HG03095 (cell line): Measurements from ENCODE around the gene GADL1.

ENCODE experiments used
- ATAC-seq: cut with Tn5 transposase; IDR thresholded peaks from one replicate; pipeline ENCODE4 v1.9.1; 2021; ENCODE audit warnings: moderate library complexity; ENCODE audit not compliant: unreplicated experiment

Gene GADL1

GRCh38 chr3:30819067-30819798 is 75.2 kb downstream of the GADL1 start:
- no peak for ATAC-seq

DNA sequence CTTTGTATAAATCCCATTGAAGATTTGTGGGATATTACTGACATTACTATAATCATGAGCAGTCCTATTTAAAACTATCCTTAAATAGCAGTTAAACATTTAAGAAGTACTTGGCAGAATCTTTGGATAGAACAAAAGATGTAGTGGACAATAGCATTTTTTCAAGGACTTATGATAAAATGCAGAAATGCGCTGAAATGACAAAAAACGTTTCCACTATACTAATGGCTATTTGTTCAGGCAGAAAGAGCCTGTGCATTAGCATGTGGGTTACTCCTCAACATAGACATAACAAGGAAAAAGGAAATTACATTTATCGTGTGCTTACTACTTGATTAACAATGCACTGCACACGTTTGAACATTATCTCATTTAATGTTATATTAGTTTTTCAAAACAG is 80.7 kb downstream of the GADL1 start:
- no peak for ATAC-seq

DNA sequence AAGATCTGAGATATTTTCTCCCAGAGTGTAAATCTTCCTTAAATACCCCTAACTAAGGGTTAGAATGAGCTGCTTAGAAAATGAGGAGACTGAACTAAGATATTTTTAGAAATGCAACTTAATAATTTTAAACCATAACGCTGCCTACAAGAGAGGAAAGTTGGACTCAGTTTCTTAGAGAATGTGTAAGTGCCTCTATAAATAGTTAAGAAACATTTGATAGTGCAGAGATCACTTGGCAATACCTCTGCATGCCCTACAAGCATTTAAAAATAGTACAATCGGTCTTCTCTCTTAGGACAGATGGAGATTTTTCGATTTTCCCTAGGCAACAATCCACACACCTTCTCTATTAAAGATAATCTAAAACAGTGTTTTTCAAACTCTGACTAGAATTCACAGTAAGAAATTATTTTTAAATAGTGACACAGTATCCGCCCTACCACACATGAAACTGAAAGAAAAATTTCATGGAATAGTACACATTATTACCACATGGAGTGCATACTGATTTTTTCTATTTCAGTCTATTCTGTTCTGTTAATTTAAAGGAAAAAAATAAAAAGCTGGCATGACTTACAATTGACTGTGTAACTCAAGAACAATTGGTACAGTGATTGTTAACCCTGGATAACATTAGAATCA is 83.2 kb downstream of the GADL1 start:
- ATAC-seq = no peak

DNA sequence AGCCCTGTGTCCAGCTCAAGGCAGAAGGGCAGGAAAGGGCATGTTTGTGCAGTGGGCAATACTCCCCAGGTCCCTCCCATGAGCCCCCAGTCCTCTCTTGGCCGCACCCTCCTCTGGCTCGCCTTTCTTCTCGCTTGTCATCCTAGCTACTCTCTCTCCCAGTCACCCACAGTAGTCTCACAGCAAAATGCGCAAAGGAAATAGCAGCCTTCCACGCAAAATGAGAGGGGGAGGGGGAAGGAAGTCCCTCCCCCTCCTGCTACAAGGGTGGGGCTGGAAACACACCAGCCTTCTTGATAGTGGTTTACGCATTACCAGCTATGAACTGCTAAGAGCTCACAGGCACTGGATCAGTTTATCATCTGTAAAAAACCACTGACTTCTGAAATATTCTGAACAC is 83.8 kb downstream of the GADL1 start:
- no peak for ATAC-seq

DNA sequence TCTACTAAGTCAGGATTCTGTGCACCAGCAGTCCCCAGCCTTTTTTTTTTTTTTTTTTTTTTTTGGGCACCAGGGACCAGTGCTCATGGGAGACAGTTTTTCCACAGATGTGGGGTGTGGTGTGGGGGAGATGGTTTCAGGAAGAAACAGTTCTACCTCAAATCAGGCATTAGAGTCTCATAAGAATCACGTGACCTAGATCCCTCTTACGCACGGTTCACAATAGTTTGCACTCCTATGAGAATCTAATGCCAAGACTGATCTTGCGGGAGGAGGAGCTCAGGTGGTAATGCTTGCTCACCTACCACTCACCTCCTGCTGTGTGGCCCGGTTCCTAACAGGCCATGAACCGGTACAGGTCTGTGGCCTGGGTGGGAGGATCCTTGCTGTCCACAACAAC is 88.8 kb downstream of the GADL1 start:
- no peak for ATAC-seq

DNA sequence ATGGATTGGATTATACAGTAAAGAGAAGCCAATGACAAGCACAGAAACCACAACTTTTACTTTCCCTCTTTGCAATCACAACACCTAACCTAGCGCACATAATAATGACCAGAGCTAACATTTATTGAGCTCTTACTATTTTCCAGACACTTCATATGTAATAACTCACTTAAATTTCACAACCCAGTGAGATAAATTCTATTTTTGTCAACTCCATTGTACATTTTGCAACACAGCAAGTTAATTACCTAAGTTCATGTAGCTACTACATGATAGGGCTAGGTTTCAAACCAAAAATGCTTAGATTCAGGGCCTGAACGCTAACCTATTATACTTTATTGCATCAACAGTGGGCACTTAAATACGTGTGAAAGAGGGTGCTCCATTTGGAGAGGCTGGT is 89.5 kb downstream of the GADL1 start:
- no peak for ATAC-seq

DNA sequence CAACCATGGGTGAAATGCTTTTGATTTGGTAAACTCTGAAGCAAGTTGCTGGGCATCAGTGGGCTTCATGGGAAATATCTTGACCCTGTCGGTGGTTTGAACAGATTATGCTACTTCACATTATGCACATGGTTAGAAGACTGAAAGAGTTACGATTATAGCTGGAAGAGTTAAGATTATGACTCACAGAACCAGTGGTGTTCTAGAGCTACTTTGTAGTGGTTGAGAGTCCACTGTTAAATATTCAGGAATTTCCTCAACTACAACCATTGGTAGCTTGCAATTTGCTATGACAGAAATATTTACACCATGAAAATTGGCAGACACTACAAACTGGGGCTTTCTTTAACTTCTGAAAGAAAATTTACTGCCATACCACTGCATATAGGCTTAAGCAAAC is 99.3 kb downstream of the GADL1 start:
- ATAC-seq = no peak

DNA sequence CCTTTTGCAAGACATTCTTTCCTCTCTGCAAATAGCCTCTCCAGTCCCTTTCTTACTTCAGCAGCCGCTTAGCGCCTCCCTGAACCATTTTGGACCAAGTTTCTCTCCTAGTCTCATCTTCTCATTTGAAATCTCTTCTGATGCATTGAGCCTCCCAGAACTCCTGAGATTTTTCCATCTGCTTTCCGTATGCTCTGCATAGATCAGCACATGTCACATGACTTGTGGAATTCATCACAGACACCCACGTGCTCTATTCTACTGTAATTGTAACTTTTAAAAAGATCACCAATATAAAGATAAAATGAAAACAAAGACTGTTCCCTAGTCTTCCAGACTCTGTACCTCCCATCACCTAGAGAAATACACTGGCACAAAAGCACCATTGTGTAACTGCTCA is 100.7 kb downstream of the GADL1 start:
- ATAC-seq = no peak

DNA sequence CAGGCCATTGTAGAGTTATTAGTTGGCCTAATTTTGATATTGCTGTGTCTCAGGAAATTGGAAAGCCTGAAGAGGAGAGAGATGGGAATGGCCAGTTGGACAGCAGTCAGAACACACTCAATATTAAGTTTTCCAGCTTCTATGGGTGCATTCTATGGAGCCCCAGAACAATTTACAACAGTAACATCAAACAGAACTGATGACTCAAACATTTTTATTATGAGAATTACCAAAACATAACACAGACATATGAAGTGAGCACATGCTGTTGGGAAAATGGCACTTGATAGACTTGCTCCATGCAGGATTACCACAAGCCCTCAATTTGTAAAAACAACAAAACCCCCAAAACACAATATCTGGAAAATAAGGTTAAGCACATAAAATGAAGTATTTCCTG is 104.3 kb downstream of the GADL1 start:
- ATAC-seq = no peak

- ATAC-seq = no peak
These were observed 108.1 kb downstream of the GADL1 start for GRCh38 chr3:30786365-30786764.

- ATAC-seq = no peak
These were observed 114.7 kb downstream of the GADL1 start for GRCh38 chr3:30779686-30780287.

GRCh38 chr3:30778933-30779332 is 115.5 kb downstream of the GADL1 start:
- ATAC-seq = no peak

DNA sequence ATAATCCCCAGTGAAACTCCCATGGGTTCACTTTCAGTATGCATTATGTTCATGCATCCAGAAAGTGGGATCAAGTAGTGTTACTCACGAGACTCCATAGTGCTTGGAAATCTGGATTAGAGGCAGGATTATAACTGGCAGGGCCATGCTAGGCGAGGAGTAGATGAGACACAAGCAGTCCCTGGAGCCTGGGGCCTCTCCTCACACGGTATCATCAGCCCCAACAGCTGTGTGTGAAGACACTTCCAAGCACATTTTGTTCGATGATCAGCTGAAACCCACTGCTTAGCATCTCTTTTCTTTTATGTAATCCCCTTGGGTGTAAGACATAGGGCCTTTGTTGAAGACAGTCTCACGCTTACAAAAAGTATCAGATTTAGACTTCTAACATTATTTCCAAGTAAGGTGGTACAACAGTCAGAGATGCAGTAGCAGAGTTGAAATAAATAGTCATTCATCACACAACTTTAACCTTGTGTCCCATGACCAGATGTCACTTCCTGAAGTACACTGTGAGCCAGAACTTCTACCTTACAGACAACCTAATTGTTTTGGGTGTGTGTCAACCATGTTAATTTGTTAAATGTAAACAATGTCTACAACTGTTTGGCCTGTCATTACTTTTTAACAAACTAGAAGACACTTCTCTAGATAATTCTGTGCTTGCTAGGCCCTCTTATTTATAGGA is 116.9 kb downstream of the GADL1 start:
- no peak for ATAC-seq

DNA sequence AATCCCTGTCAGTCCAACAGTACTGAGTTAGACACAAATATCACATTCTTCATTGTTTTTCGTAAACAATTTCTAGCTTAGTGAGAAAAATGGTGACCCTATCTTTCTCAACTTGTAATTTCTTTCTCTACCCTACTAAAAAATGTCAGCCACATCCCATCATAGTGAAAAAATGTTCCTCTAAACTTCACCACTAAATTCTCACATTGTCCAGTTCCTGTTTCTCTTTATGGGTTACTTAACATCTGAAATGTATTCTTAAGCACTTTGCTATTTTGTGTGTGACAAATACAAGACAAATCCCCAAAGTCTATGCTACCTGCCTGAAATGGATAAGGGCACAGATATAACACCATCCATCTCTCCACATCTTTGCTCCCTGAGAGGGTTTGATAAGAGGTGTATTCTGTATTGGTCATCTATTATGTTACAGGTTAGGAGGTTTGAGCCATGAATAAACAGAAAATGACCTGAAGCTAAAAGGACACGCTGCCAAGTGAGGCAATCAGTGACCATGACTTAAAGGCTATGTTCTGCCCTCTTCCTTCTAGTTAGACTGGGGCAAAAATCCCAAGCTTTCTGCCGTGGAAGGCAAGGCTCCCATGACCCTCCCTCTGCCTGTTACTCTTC is 118.2 kb downstream of the GADL1 start:
- ATAC-seq = no peak

DNA sequence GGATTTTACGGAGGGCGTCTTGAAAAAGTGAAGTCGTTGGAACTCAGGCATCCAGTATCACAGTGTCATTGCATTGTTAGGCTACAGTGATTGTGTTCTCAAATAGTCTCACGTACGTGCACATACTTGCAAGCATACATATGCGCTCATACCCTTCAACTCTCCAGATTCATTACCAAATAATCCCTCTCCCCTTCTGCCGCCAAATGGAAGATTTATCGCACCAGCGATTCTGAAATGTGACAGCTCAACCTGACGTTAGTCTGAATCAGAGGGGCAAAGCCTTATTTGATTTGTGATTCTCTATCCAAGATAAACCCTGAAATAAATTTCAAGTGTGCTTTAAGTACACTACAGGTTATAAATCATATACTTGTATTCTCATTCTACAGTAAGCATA is 119.4 kb downstream of the GADL1 start:
- no peak for ATAC-seq

GRCh38 chr3:30774062-30774461 is 120.4 kb downstream of the GADL1 start:
- ATAC-seq = no peak

GRCh38 chr3:30770387-30770786 is 124.1 kb downstream of the GADL1 start:
- ATAC-seq = no peak

GRCh38 chr3:30768703-30769550 is 125.5 kb downstream of the GADL1 start:
- no peak for ATAC-seq

DNA sequence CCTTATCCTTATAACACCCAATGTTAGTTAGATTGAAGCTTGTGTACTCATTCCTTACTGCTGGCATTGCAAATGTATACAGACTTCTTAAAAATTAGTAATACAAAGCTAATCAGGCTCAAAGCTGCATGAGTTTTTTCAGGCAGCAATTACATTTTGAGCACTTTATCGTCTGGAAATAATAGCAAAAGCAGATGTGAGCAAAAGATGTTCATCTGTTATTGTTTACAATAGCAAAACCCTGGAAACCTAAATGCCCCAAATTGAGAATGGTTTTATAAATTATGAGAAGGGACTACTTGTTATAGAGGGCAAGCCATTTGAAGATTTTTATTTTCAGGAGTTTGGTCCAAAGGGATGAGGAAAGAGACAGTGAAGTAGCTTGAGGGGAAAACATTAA is 126.4 kb downstream of the GADL1 start:
- no peak for ATAC-seq

- no peak for ATAC-seq
These were observed 127.9 kb downstream of the GADL1 start for GRCh38 chr3:30766522-30766921.
